GM12873 (cell line): ENCODE data around the gene PSMC3IP.

ENCODE experiments used
- TF ChIP-seq, protein P1 (sequence below): IDR thresholded peaks from 2 replicates; pipeline ENCODE4 v1.5.1; 2012; ENCODE audit warnings: low read depth, mild to moderate bottlenecking, moderate library complexity, low read length, control low read depth; ENCODE audit not compliant: insufficient read depth; ENCODE audit errors: missing control alignments

PSMC3IP gene

DNA sequence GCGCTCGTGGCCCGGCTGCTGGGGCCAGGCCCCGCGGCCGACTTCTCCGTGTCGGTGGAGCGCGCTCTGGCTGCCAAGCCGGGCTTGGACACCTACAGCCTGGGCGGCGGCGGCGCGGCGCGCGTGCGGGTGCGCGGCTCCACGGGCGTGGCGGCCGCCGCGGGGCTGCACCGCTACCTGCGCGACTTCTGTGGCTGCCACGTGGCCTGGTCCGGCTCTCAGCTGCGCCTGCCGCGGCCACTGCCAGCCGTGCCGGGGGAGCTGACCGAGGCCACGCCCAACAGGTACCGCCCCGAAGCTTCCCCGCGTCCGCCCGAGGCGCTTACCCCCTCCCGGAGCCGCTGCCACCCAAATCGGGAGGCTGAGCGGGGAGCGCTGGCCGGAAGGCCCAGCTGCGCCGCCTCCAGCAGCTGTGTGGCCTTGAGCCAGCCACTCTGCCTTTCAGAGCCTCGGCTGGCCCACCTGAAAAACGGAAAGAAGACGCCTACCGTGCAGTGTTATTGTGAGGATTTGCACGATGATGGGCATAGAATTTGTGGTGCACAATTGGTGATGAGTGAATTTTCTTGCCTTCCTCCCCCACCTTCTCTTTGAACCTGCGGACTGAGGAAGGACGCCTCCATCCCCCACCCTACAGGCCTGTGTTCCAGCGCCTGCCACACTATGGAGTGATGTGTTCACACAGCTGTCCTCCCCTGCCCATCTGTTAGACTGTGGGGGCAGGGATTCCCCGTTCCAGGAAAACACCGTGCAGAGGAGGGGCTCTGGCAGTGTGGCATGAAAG lies 41.0 kb downstream of the PSMC3IP start:
- TF ChIP-seq, protein P1, sequence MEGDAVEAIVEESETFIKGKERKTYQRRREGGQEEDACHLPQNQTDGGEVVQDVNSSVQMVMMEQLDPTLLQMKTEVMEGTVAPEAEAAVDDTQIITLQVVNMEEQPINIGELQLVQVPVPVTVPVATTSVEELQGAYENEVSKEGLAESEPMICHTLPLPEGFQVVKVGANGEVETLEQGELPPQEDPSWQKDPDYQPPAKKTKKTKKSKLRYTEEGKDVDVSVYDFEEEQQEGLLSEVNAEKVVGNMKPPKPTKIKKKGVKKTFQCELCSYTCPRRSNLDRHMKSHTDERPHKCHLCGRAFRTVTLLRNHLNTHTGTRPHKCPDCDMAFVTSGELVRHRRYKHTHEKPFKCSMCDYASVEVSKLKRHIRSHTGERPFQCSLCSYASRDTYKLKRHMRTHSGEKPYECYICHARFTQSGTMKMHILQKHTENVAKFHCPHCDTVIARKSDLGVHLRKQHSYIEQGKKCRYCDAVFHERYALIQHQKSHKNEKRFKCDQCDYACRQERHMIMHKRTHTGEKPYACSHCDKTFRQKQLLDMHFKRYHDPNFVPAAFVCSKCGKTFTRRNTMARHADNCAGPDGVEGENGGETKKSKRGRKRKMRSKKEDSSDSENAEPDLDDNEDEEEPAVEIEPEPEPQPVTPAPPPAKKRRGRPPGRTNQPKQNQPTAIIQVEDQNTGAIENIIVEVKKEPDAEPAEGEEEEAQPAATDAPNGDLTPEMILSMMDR = no peak

DNA sequence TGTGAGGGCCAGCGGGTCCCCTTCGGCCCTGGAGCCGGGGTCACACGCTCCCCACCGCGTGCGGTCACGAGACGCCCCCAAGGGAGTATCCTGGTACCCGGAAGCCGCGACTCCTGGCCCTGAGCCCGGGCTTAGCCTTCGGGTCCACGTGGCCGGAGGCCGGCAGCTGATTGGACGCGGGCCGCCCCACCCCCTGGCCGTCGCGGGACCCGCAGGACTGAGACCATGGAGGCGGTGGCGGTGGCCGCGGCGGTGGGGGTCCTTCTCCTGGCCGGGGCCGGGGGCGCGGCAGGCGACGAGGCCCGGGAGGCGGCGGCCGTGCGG lies 41.5 kb downstream of the PSMC3IP start, which contains the start of gene NAGLU:
TSS of gene NAGLU (plus strand) at position 194 of the 324 bp plus-strand sequence. CDS start at position 226, 32 bp downstream.
- TF ChIP-seq, protein P1 = no peak

DNA sequence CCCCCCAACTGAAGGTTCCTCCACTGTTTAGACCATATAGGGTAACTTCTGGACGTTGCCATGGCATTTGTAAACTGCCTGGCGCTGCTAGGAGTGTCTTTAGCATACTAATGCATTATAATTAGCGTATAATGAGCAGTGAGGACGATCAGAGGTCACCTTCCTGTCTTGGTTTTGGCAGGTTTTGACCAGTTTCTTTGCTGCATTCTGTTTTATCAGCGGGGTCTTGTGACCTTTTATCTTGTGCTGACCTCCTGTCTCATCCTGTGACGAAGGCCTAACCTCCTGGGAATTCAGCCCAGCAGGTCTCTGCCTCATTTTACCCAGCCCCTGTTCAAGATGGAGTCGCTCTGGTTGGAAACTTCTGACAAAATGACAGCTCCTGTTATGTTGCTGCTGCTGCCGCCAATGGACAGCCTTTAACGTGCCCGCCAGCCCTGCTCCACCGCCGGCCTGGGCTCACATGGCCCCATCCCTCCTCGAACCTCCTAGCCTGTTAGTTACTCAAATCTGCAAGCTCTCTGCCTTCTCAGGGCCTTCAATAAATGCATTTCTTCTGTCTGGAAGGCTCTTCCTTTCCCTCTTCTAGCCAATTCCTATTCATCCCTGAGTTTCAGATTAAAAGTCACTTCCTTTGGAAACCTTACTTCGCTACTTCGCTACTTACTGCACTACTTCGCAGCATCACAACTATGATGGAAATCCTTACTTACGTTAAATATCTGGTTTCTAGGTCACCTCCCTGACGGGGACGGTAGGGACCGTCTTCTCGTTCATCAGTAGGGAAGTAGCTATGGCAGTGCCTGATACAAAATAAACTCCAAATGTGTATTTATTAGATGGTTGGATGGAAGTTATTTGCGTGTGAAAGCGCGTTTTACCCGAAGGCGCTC lies 42.1 kb downstream of the PSMC3IP start:
- TF ChIP-seq, protein P1 = no peak

DNA sequence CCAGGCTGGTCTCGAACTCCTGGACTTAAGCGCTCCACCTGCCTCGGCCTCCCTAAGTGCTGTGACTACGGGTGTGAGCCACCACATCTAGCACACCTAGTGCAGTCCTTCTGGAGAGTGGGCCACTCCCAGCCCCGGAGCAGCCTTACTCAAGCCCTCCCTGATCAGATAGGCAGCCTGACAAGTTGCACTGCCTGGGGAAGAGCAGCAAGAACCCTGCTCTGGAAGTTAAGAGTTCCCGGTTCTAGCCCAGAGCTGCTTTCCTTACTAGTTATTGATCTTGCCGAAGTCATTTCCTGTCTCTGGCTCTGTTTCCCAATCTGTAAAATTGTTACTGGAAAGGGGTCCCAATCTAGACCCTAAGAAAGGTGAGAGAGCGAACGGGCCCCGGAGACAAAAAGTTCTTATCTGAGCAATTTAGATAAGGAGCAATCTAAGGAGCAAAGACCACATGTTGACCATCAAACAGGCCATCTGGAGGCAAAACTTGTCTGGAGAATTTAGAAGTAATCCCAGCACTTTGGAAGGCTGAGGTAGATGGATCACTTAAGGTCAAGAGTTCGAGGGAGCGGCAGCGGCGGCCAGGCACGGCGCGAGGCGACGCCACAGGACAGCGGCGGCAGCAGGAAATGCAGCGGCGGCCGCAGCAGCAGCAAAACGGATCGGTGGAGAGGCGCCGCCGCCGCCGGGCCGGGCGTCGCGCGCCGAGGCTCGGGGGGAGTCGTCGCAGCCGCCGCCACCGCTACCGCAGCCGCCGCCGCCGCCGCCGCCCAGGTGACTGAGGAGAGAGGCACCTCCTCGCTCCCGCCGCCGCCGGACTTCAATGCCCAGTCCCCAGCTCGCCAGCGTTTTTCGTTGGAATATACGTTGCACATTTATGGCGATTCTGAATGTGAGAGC lies 45.8 kb downstream of the PSMC3IP start:
- TF ChIP-seq, protein P1 = peak; percentile 51

DNA sequence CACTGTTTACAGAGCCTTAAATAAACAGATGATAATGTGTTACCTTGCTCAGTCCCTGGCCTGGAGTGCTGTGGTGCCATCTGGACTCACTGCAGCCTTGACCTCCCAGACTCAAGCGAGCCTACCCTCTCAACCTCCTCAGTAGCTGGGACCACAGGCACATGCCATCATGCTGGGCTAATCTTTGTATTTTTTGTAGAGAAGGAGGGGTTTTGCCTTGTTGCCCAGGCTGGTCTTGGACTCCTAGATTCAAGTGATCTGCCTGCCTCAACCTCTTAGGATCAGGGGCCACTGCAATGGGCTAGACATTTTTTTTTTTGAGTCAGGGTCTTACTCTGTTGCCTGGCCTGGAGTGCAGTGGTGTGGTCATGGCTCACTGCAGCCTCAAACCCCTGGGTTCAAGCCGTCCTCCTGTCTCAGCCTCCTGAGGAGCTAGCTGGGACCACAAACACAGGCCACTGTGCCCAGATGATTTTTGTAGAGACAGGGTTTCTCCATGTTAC lies 46.5 kb downstream of the PSMC3IP start:
- TF ChIP-seq, protein P1 = no peak

DNA sequence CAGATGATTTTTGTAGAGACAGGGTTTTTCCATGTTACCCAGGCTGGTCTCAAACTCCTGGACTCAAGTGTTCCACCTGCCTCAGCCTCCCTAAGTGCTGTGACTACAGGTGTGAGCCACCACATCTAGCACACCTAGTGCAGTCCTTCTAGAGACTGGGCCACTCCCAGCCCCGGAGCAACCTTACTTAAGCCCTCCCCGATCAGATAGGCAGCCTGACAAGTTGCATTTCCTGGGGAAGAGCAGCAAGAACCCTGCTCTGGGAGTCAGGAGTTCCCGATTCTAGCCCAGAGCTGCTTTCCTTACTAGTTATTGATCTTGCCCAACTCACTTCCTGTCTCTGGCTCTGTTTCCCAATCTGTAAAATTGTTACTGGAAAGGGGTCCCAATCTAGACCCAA lies 48.5 kb downstream of the PSMC3IP start:
- TF ChIP-seq, protein P1 = no peak
